HEK293 (cell line): ENCODE data around the gene CELSR3.
A peak's percentile ranks its signal among the peaks of the same experiment; 100 is the strongest.

Source experiments
- BCL11B ChIP-seq: fragments of 450-650 bp; formaldehyde crosslinking; IDR thresholded peaks from 2 replicates; pipeline ENCODE4 v1.5.1; 2016; ENCODE audit warnings: low read depth, missing biosample characterization, missing genetic modification characterization
- KLF16 ChIP-seq: fragments of 450-650 bp; formaldehyde crosslinking; IDR thresholded peaks from 2 replicates; pipeline ENCODE4 v1.5.1; 2017; ENCODE audit warnings: missing biosample characterization, missing genetic modification characterization
- PRDM1 ChIP-seq: fragments of 450-650 bp; formaldehyde crosslinking; IDR thresholded peaks from 2 replicates; pipeline ENCODE4; 2016; ENCODE audit warnings: missing biosample characterization, missing genetic modification characterization
- YY1 ChIP-seq: fragments of 450-650 bp; formaldehyde crosslinking; IDR thresholded peaks from 2 replicates; pipeline ENCODE4 v1.5.1; 2018; ENCODE audit warnings: missing biosample characterization, missing genetic modification characterization
- ZEB2 ChIP-seq: fragments of 450-650 bp; formaldehyde crosslinking; IDR thresholded peaks from 2 replicates; pipeline ENCODE4 v1.5.1; 2016; ENCODE audit warnings: missing biosample characterization, missing genetic modification characterization
- ZFHX2 ChIP-seq: fragments of 450-650 bp; formaldehyde crosslinking; conservative IDR thresholded peaks from 2 replicates; pipeline ENCODE4 v1.5.1; 2016; ENCODE audit warnings: missing biosample characterization, missing genetic modification characterization
- ZFP3 ChIP-seq: fragments of 450-650 bp; formaldehyde crosslinking; IDR thresholded peaks from 2 replicates; pipeline ENCODE4 v1.5.1; 2016; ENCODE audit warnings: low read depth, missing biosample characterization, missing genetic modification characterization
- ZFP69B ChIP-seq: fragments of 450-650 bp; formaldehyde crosslinking; IDR thresholded peaks from 2 replicates; pipeline ENCODE4 v1.5.1; 2016; ENCODE audit warnings: missing biosample characterization, missing genetic modification characterization
- ZIC2 ChIP-seq: fragments of 450-650 bp; formaldehyde crosslinking; IDR thresholded peaks from 2 replicates; pipeline ENCODE4 v1.5.1; 2016; ENCODE audit warnings: missing biosample characterization, missing genetic modification characterization
- ZNF132 ChIP-seq: fragments of 450-650 bp; formaldehyde crosslinking; IDR thresholded peaks from 2 replicates; pipeline ENCODE4 v1.5.1; 2017; ENCODE audit warnings: missing biosample characterization, missing genetic modification characterization, borderline replicate concordance
- ZNF140 ChIP-seq: fragments of 450-650 bp; formaldehyde crosslinking; IDR thresholded peaks from 2 replicates; pipeline ENCODE4 v1.5.1; 2016; ENCODE audit warnings: missing biosample characterization, missing genetic modification characterization
- ZNF175 ChIP-seq: fragments of 450-650 bp; formaldehyde crosslinking; IDR thresholded peaks from 2 replicates; pipeline ENCODE4 v1.5.1; 2016; ENCODE audit warnings: missing biosample characterization, missing genetic modification characterization
- ZNF2 ChIP-seq: fragments of 450-650 bp; formaldehyde crosslinking; IDR thresholded peaks from 2 replicates; pipeline ENCODE4 v1.5.1; 2016; ENCODE audit warnings: missing biosample characterization, missing genetic modification characterization
- ZNF23 ChIP-seq: fragments of 450-650 bp; formaldehyde crosslinking; IDR thresholded peaks from 2 replicates; pipeline ENCODE4 v1.5.1; 2016; ENCODE audit warnings: missing biosample characterization, missing genetic modification characterization, borderline replicate concordance
- ZNF266 ChIP-seq: fragments of 450-650 bp; formaldehyde crosslinking; IDR thresholded peaks from 2 replicates; pipeline ENCODE4 v1.5.1; 2016; ENCODE audit warnings: missing biosample characterization, missing genetic modification characterization, low read depth
- ZNF324 ChIP-seq: fragments of 450-650 bp; formaldehyde crosslinking; IDR thresholded peaks from 2 replicates; pipeline ENCODE4 v1.5.1; 2016; ENCODE audit warnings: missing biosample characterization, missing genetic modification characterization
- ZNF354C ChIP-seq: fragments of 450-650 bp; formaldehyde crosslinking; IDR thresholded peaks from 2 replicates; pipeline ENCODE4 v1.5.1; 2016; ENCODE audit warnings: missing biosample characterization, missing genetic modification characterization, low read depth, borderline replicate concordance
- ZNF473 ChIP-seq: fragments of 450-650 bp; formaldehyde crosslinking; IDR thresholded peaks from 2 replicates; pipeline ENCODE4 v1.5.1; 2017; ENCODE audit warnings: missing biosample characterization, missing genetic modification characterization
- ZNF600 ChIP-seq: fragments of 450-650 bp; formaldehyde crosslinking; IDR thresholded peaks from 2 replicates; pipeline ENCODE4 v1.5.1; 2016; ENCODE audit warnings: missing biosample characterization, missing genetic modification characterization
- ZNF623 ChIP-seq: fragments of 450-650 bp; formaldehyde crosslinking; IDR thresholded peaks from 2 replicates; pipeline ENCODE4 v1.5.1; 2016; ENCODE audit warnings: missing biosample characterization, missing genetic modification characterization
- ZNF629 ChIP-seq: fragments of 450-650 bp; formaldehyde crosslinking; IDR thresholded peaks from 2 replicates; pipeline ENCODE4 v1.5.1; 2017; ENCODE audit warnings: missing biosample characterization, missing genetic modification characterization
- ZNF660 ChIP-seq: fragments of 450-650 bp; IDR thresholded peaks from 2 replicates; pipeline ENCODE4 v1.5.1; 2018; ENCODE audit warnings: missing biosample characterization, mild to moderate bottlenecking, missing genetic modification characterization
- ZNF747 ChIP-seq: fragments of 450-650 bp; formaldehyde crosslinking; IDR thresholded peaks from 2 replicates; pipeline ENCODE4 v1.5.1; 2016; ENCODE audit warnings: missing biosample characterization, missing genetic modification characterization
- ZNF76 ChIP-seq: fragments of 450-650 bp; formaldehyde crosslinking; IDR thresholded peaks from 2 replicates; pipeline ENCODE4; 2016; ENCODE audit warnings: low read depth, missing biosample characterization, missing genetic modification characterization, borderline replicate concordance
- ZNF785 ChIP-seq: fragments of 450-650 bp; formaldehyde crosslinking; IDR thresholded peaks from 2 replicates; pipeline ENCODE4 v1.5.1; 2016; ENCODE audit warnings: missing biosample characterization, missing genetic modification characterization
- ZNF837 ChIP-seq: fragments of 450-650 bp; formaldehyde crosslinking; IDR thresholded peaks from 2 replicates; pipeline ENCODE4 v1.5.1; 2016; ENCODE audit warnings: missing biosample characterization, missing genetic modification characterization
- ZSCAN5A ChIP-seq: fragments of 450-650 bp; formaldehyde crosslinking; IDR thresholded peaks from 2 replicates; pipeline ENCODE4 v1.5.1; 2016; ENCODE audit warnings: missing biosample characterization, missing genetic modification characterization
- TF ChIP-seq, protein P1 (sequence below): fragments of 450-650 bp; formaldehyde crosslinking; IDR thresholded peaks from 2 replicates; pipeline ENCODE4 v1.5.1; 2017; ENCODE audit warnings: missing biosample characterization, missing genetic modification characterization
- TF ChIP-seq, protein P2 (sequence below): IDR thresholded peaks from 2 replicates; pipeline ENCODE4 v1.6.1; 2011; ENCODE audit warnings: mild to moderate bottlenecking, low read depth, low read length, borderline replicate concordance
- TF ChIP-seq, protein P3 (sequence below): sonication (generic); formaldehyde crosslinking; IDR thresholded peaks from 2 replicates; pipeline ENCODE4 v1.8.1; 2022; ENCODE audit warnings: mild to moderate bottlenecking, moderate library complexity, missing genetic modification reagents
- TF ChIP-seq, protein P4 (sequence below): fragments of 450-650 bp; formaldehyde crosslinking; IDR thresholded peaks from 2 replicates; pipeline ENCODE4 v1.5.1; 2017; ENCODE audit warnings: missing biosample characterization, missing genetic modification characterization
- TF ChIP-seq, protein P5 (sequence below): fragments of 450-650 bp; formaldehyde crosslinking; IDR thresholded peaks from 2 replicates; pipeline ENCODE4 v1.5.1; 2016; ENCODE audit warnings: missing biosample characterization, missing genetic modification characterization

CELSR3 gene

DNA sequence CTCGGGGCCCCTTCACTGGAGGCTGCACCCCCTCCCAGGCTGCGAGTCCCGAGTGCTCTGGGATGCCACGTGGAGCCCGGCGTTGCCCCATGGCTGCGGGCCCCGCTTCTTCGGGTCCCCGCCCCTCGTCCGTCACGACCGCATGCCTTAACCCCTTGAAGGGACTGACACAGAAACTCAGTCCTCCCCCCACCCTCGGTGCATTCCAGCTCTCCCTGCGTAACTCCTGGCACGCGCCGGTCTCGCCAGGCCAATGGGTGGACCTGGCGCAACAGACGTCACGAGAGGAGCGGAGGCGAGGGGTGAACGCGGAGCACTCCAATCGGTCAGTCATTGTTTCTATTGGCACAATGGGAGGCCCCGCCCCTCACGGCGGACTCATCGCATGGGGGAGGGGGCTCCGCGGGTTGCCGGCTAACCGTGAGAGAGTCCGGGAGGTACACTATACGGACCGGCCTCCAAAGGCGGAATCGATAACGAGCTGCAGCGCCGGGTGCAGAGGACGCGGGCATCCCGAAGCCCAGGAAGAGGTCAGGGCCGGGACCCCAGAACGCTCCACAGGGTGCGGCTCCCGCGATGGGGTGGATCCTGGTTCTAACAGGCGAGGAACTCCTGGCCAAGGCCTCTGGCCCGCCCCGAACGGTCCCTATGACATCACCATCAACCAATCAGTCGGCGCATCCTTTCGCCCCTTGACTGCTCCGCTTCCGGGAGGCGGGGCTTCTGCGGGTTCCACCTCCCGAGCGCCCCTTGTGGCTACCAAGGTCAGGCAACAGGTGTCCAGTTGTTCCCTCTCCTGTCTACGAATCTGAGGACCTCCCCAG is 1.0 kb upstream of the CELSR3 start (continued):
- TF ChIP-seq ZSCAN5A (tag by site-specific recombination) (no peak), ZFHX2 (peak; percentile 53), BCL11B (tag by site-specific recombination) (no peak), ZNF76 (tag by site-specific recombination) (peak; percentile 30; the same call in 1 of the 2 replicates), ZNF747 (tag by site-specific recombination) (no peak), ZNF785 (tag by site-specific recombination) (no peak), ZNF660 (tag by site-specific recombination) (0 out of 2 replicates have a peak, but pooled peaks have one; percentile 11), ZNF266 (tag by site-specific recombination) (no peak), ZNF140 (tag by site-specific recombination) (no peak), KLF16 (tag by site-specific recombination) (peak; percentile 53), ZNF837 (no peak), ZNF2 (tag by site-specific recombination) (no peak), ZFP3 (tag by site-specific recombination) (no peak), ZIC2 (peak; percentile 90), PRDM1 (tag by site-specific recombination) (no peak), ZNF132 (no peak), ZNF473 (tag by site-specific recombination) (no peak), ZNF629 (peak; percentile 95), ZNF354C (tag by site-specific recombination) (no peak), ZEB2 (tag by site-specific recombination) (peak; percentile 96), ZNF175 (tag by site-specific recombination) (no peak), ZNF600 (tag by site-specific recombination) (0 out of 2 replicates have a peak, but pooled peaks have one; percentile 1), ZNF23 (tag by site-specific recombination) (no peak), ZFP69B (tag by site-specific recombination) (peak; percentile 99), YY1 (tag by site-specific recombination) (no peak), ZNF623 (tag by site-specific recombination) (peak; percentile 2; the same call in 1 of the 2 replicates), ZNF324 (tag by site-specific recombination) (0 out of 2 replicates have a peak, but pooled peaks have one; percentile 23)
- TF ChIP-seq, protein P1, sequence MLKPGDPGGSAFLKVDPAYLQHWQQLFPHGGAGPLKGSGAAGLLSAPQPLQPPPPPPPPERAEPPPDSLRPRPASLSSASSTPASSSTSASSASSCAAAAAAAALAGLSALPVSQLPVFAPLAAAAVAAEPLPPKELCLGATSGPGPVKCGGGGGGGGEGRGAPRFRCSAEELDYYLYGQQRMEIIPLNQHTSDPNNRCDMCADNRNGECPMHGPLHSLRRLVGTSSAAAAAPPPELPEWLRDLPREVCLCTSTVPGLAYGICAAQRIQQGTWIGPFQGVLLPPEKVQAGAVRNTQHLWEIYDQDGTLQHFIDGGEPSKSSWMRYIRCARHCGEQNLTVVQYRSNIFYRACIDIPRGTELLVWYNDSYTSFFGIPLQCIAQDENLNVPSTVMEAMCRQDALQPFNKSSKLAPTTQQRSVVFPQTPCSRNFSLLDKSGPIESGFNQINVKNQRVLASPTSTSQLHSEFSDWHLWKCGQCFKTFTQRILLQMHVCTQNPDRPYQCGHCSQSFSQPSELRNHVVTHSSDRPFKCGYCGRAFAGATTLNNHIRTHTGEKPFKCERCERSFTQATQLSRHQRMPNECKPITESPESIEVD (tag by site-specific recombination): no peak
- TF ChIP-seq, protein P2, sequence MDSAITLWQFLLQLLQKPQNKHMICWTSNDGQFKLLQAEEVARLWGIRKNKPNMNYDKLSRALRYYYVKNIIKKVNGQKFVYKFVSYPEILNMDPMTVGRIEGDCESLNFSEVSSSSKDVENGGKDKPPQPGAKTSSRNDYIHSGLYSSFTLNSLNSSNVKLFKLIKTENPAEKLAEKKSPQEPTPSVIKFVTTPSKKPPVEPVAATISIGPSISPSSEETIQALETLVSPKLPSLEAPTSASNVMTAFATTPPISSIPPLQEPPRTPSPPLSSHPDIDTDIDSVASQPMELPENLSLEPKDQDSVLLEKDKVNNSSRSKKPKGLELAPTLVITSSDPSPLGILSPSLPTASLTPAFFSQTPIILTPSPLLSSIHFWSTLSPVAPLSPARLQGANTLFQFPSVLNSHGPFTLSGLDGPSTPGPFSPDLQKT: peak; percentile 62; the same call in 1 of the 2 replicates
- TF ChIP-seq, protein P3, sequence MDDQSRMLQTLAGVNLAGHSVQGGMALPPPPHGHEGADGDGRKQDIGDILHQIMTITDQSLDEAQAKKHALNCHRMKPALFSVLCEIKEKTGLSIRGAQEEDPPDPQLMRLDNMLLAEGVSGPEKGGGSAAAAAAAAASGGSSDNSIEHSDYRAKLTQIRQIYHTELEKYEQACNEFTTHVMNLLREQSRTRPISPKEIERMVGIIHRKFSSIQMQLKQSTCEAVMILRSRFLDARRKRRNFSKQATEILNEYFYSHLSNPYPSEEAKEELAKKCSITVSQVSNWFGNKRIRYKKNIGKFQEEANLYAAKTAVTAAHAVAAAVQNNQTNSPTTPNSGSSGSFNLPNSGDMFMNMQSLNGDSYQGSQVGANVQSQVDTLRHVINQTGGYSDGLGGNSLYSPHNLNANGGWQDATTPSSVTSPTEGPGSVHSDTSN: no peak
- TF ChIP-seq, protein P4, sequence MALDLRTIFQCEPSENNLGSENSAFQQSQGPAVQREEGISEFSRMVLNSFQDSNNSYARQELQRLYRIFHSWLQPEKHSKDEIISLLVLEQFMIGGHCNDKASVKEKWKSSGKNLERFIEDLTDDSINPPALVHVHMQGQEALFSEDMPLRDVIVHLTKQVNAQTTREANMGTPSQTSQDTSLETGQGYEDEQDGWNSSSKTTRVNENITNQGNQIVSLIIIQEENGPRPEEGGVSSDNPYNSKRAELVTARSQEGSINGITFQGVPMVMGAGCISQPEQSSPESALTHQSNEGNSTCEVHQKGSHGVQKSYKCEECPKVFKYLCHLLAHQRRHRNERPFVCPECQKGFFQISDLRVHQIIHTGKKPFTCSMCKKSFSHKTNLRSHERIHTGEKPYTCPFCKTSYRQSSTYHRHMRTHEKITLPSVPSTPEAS (tag by site-specific recombination): no peak
- TF ChIP-seq, protein P5, sequence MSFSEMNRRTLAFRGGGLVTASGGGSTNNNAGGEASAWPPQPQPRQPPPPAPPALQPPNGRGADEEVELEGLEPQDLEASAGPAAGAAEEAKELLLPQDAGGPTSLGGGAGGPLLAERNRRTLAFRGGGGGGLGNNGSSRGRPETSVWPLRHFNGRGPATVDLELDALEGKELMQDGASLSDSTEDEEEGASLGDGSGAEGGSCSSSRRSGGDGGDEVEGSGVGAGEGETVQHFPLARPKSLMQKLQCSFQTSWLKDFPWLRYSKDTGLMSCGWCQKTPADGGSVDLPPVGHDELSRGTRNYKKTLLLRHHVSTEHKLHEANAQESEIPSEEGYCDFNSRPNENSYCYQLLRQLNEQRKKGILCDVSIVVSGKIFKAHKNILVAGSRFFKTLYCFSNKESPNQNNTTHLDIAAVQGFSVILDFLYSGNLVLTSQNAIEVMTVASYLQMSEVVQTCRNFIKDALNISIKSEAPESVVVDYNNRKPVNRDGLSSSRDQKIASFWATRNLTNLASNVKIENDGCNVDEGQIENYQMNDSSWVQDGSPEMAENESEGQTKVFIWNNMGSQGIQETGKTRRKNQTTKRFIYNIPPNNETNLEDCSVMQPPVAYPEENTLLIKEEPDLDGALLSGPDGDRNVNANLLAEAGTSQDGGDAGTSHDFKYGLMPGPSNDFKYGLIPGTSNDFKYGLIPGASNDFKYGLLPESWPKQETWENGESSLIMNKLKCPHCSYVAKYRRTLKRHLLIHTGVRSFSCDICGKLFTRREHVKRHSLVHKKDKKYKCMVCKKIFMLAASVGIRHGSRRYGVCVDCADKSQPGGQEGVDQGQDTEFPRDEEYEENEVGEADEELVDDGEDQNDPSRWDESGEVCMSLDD (tag by site-specific recombination): no peak; the same call in none of the 2 replicates
